Mucosa of descending colon (tissue), 3 donors: Measurements from ENCODE around the gene CRLF1. TPM values are rescaled to one million over a fixed set of nuclear protein-coding genes. Genes with fewer than 3 reads are reported as not detected.

Experiments
- ATAC-seq: fragments of 200-7000 bp; cut with Tn5 transposase; one replicate; pipeline ENCODE4 v1.9.1; 2020; ENCODE audit warnings: mild to moderate bottlenecking, moderate library complexity
- DNase-seq, 3 donors: peaks; one replicate each; pipeline ENCODE4 v3.0.0-alpha.2; 2020
- H3K36me3 ChIP-seq: fragments of 200-600 bp; one replicate; pipeline ENCODE4 v1.8.0; 2021; ENCODE audit warnings: low read depth, mild to moderate bottlenecking
- H3K4me1 ChIP-seq: fragments of 200-600 bp; one replicate; pipeline ENCODE4 v1.8.0; 2021; ENCODE audit warnings: low read depth, mild to moderate bottlenecking
- H3K4me3 ChIP-seq: fragments of 200-600 bp; one replicate; pipeline ENCODE4 v1.8.0; 2021; ENCODE audit warnings: mild to moderate bottlenecking
- H3K9me3 ChIP-seq: fragments of 200-600 bp; one replicate; pipeline ENCODE4 v1.8.0; 2021; ENCODE audit warnings: mild to moderate bottlenecking
- intact Hi-C, 2 donors: fragments of 100-400 bp; cut with DNase I in 1 of 2; cut with micrococcal nuclease in 1 of 2; formaldehyde crosslinking; loops; one replicate each; pipeline versions ENCODE4 v1.11.0 to v1.11.1; 2022; cut with DNase I, micrococcal nuclease
- total RNA-seq, 3 donors: library from RNA; stranded (reverse); fragmentation: NEBNext Ultra II Directional in 2 of 3; extraction: Animal tissue kit (Norgen Biotek cat#: 25700) in 2 of 3; gene quantifications; one replicate each; pipeline versions ENCODE4 v1.2.1 to v1.2.4, GENCODE V29; 2021 to 2023
- TF ChIP-seq, protein P1 (sequence below): fragments of 200-600 bp; IDR thresholded peaks from one replicate; pipeline ENCODE4 v1.8.0; 2022; ENCODE audit warnings: antibody characterized with exemption, mild to moderate bottlenecking
- donor health status: DM: no; HTN: no; CAD: no; lungs with moderate emphysema.
- donor health status: DM: no; HTN: no; CAD: no.
- donor health status: DM: no; HTN: yes; CAD: no.

The CRLF1 gene
- total RNA-seq, 3 donors from 2014 or later = 1.3 to 7.0 (median 6.6) TPM

DNA sequence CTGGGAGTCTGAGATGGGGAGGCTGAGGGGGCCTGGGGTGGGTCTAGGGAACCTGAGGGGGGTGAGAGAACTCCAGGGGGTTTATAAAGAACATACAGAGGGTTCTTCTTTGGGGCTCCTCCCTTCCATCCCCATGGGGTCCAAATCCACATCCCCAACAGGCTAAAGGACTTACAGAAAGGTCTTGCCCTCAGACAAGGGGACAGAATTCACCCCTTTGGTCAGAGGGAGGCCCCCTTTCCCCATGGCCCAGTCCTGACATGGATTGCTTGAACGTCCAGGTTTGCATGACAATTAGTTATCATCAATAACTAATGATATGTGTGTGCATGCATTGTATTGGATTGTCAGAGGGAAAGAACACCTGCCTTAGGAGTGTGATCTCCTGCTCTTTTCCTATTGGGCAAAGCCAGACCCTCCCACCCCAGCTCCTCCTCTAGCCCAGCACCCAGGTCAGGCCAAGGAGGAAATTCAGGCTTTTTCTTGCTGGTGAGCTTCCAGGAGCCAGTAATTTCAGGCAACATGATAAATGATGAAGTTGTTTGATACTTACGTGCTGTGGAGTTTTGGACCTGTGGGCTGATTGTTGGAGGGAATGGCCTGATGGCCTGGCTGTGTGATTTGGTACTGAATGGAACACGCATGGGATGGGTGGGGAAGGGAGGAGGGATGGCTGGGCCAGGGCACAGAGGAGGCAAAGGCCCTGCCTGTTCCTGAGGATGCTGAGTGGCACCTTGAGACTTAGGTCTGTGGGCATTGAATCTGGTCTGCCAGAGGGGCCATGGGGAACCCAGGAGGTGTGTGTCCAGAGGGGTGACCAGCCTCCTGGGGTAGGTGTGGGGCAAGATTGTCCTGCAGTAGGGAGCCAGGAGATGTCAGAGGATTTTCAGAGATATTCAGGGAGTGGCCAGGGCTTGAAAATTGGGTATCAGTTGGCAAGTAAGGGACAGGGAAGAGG lies 31.4 kb upstream of the CRLF1 start:
- TF ChIP-seq, protein P1, sequence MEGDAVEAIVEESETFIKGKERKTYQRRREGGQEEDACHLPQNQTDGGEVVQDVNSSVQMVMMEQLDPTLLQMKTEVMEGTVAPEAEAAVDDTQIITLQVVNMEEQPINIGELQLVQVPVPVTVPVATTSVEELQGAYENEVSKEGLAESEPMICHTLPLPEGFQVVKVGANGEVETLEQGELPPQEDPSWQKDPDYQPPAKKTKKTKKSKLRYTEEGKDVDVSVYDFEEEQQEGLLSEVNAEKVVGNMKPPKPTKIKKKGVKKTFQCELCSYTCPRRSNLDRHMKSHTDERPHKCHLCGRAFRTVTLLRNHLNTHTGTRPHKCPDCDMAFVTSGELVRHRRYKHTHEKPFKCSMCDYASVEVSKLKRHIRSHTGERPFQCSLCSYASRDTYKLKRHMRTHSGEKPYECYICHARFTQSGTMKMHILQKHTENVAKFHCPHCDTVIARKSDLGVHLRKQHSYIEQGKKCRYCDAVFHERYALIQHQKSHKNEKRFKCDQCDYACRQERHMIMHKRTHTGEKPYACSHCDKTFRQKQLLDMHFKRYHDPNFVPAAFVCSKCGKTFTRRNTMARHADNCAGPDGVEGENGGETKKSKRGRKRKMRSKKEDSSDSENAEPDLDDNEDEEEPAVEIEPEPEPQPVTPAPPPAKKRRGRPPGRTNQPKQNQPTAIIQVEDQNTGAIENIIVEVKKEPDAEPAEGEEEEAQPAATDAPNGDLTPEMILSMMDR = no peak
- Histone ChIP-seq H3K4me3 (no peak overlapping the region), H3K4me1 (peaks cover 24% of the 10 kb centered on the region), H3K36me3 (no peaks in the 10 kb centered on the region), H3K9me3 (no peaks in the 10 kb centered on the region)
- intact Hi-C loops = no loop called here
- ATAC-seq (peak; percentile 43), DNase-seq (peak; percentile 67 to 71 (median 67))

DNA sequence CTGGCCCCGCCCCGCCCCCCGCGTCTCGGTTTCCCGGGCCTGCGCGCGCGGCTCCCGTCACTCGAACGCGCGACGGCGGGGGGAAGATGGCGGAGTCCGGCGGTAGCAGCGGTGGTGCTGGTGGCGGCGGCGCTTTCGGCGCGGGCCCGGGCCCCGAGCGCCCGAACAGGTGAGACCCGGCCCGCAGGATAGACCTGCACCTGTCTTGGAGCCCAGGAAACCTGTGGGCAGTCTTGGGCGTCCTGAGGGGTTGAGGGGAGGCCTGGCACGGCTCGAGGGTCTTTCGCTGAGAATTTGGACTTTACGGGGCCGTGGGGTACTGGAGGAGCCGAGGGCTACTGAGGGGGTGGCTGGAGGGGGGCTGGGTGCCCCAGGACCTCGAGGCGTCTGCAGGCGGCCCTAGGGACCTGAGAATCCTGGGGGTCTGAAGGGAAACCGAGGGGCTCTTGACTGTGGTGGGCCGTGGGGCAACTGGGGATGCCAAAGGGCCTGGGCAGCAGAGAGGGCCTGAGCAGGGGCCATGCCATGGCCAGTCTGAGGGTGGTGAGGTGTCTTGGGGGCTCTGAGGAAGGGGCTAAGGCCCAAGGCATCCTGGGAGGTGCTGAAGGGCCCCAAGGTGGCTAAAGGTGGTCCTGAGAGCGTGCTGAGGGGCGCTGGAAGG lies 30.5 kb upstream of the CRLF1 start, which contains the start of gene KLHL26:
Gene KLHL26 (plus strand): TSS at position 60 of the 661 bp plus-strand sequence. CDS start 27 bp downstream, at position 87.
- Histone ChIP-seq H3K9me3 (no peaks in the 10 kb centered on the region), H3K4me3 (peak within 1 kb of the TSS; percentile 25), H3K36me3 (no peaks in the 10 kb centered on the region), H3K4me1 (peaks cover 24% of the 10 kb centered on the region)
- ATAC-seq = no peak
- TF ChIP-seq, protein P1 = no peak
- DNase-seq = no peak
- intact Hi-C loops = no loop called here

DNA sequence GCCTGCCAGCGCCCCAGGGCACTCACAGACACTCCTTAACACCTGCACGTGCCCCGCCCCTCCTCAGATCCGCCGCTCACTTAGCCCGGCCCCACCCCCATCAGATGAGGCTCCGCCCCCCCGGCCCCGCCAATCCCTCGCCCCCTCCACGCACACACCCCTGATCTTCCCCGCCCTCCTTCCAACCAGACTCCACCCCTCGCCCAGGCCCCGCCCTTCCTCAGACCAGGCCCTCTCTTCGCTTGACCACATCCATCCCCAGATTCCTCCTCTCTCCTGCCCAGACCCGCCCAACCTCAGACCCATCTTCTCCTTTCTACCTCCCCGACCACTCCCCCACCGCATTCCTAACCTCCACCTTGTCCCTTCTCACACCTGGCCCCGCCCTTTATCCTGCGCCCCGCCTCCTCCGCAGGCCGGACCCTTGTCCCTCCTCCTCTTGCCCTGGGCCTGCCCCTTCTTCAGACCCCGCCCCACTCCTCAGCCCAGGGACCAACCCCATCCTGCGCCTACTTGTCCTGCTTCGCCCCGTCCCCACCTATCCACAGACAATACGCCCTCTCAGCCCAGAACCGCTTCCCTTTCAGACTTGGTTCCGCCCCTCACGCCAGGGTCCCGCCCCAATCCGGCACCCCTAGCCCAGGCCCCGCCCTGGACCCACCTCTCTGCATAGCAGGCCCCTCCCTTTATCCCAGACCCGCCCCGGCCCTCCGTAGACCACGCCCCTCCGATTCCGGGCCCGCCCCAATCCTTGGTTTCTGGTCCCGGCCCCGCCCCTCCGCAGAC lies 29.8 kb upstream of the CRLF1 start:
- intact Hi-C loops = no loop called here
- Histone ChIP-seq H3K4me3 (peak overlapping the region; percentile 25), H3K4me1 (peaks cover 24% of the 10 kb centered on the region), H3K36me3 (no peaks in the 10 kb centered on the region), H3K9me3 (no peaks in the 10 kb centered on the region)
- TF ChIP-seq, protein P1 = no peak
- DNase-seq (peak; percentile 99 to 100 (median 99)), ATAC-seq (peak; percentile 89)

DNA sequence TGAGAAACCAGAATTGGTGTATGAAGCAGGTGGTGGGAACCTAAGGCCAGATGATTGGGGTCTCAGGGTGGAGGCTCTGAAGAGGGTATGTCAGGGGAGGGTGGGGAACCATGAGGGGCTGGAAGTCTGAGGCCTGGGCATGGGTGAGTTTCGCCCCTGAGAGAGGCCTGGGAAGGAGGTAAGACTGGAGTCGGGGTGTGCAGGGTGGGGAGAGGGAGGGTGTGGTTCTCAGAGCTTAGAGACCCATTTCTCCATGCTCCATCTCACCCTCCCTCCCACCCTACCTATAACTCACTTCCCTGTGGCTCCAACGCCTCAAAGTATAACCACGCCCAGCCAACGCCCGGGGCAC lies 29.2 kb upstream of the CRLF1 start:
- DNase-seq = no peak
- peaks cover 24% of the 10 kb centered on the region for H3K4me1 ChIP-seq
- intact Hi-C loops = no loop called here
- no peak for ATAC-seq
- TF ChIP-seq, protein P1 = no peak
- H3K4me3 ChIP-seq = no peak overlapping the region
- no peaks in the 10 kb centered on the region for H3K36me3 ChIP-seq
- no peaks in the 10 kb centered on the region for H3K9me3 ChIP-seq

DNA sequence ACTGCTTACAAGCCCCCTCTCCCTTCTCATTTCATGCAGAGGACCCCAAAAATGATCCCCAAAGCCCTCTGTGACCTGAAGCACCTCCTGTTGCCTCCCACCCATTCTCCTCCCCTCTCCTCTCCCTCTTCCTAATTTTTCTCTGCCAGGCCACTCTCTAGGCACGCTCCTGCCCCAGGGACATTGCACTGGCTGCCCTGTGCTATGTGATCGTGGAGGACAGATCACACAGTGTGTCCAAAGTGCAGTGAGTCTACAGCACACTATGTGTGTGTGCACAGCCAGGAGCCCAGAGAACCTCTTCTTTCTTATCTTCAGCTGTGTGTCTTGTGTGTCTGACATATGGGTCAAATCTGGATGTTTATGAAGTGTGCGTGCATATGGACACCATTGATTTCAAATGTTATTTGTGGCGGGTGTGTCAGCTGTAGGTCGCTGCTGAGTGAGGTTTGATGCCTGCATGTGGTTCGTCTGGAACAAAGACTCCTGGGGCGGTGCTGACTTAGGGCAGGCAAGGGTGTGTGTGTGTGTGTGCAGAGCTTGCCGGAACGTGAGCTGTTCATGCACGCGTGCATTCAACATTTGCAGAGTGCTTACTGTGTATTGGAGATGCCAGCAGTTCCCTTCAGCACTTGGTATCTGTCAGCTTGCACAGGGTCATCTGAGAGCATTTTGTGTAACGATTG lies 28.2 kb upstream of the CRLF1 start:
- DNase-seq = peak in 2 of 3 donors; percentile 40 to 46
- Histone ChIP-seq H3K36me3 (no peaks in the 10 kb centered on the region), H3K4me1 (peaks cover 24% of the 10 kb centered on the region), H3K4me3 (no peak overlapping the region), H3K9me3 (no peaks in the 10 kb centered on the region)
- ATAC-seq = no peak
- intact Hi-C loops = no loop called here
- TF ChIP-seq, protein P1 = no peak
